ENCODE results near the gene FSCN2. TPM values are rescaled to one million over a fixed set of nuclear protein-coding genes. Genes with fewer than 3 reads are reported as not detected.

FSCN2 gene
- total and polyA plus RNA-seq, 2 of the 4 experiments (the other 2 are of a cell fraction), result 0.18 to 0.84 TPM

DNA sequence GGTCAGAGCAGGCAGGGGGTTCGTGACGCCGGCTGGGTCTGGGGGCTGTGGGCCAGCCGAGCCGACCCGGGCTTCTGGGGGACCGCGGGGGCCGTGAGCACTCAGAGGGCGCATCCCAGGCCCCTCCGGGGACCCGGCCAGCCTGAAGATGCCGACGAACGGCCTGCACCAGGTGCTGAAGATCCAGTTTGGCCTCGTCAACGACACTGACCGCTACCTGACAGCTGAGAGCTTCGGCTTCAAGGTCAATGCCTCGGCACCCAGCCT, 140 bp downstream of the FSCN2 start:
- POLR2A ChIA-PET (ENCODE audit: unreplicated experiment), result no interaction called here
- intact Hi-C loops (cut with micrococcal nuclease), result no loop called here

More for the DNA sequence above, 140 bp downstream of the FSCN2 start:
- H3K9ac ChIP-seq (ENCODE audit: low read depth, low read length), result no peak overlapping the region
- H4K91ac ChIP-seq (ENCODE audit: insufficient read depth, low read depth, low read length), result no peak overlapping the region
- H3K36me3 ChIP-seq (ENCODE audit: control insufficient read depth, insufficient read depth, low read length), result no peaks in the 10 kb centered on the region
- H2AK9ac ChIP-seq (replicated peaks; ENCODE audit: low read depth, low read length, poor library complexity), result no peak overlapping the region
- TF ChIP-seq POLR2A (IDR thresholded peaks at IDR 0.05; ENCODE audit: low read depth, low read length) (no peak), NFE2L2 (IDR thresholded peaks at IDR 0.05; ENCODE audit: low read depth, low read length) (no peak), MAFK (IDR thresholded peaks at IDR 0.05; ENCODE audit: low read depth, low read length) (no peak), BHLHE40 (IDR thresholded peaks at IDR 0.05; ENCODE audit: low read depth, low read length) (no peak), MXI1 (IDR thresholded peaks at IDR 0.05; ENCODE audit: borderline replicate concordance, low read depth, low read length) (no peak), RCOR1 (IDR thresholded peaks at IDR 0.05; ENCODE audit: insufficient replicate concordance, low read length) (no peak), MAZ (IDR thresholded peaks at IDR 0.05; ENCODE audit: borderline replicate concordance, low read depth, low read length) (no peak), RFX5 (IDR thresholded peaks at IDR 0.05; ENCODE audit: low read depth, low read length) (no peak), FOS (IDR thresholded peaks at IDR 0.05; ENCODE audit: low read depth, low read length) (no peak)
- TF ChIP-seq, protein P1, sequence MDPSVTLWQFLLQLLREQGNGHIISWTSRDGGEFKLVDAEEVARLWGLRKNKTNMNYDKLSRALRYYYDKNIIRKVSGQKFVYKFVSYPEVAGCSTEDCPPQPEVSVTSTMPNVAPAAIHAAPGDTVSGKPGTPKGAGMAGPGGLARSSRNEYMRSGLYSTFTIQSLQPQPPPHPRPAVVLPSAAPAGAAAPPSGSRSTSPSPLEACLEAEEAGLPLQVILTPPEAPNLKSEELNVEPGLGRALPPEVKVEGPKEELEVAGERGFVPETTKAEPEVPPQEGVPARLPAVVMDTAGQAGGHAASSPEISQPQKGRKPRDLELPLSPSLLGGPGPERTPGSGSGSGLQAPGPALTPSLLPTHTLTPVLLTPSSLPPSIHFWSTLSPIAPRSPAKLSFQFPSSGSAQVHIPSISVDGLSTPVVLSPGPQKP (IDR thresholded peaks at IDR 0.05; ENCODE audit: borderline replicate concordance, low read depth, low read length), result no peak
- TF ChIP-seq, protein P2, sequence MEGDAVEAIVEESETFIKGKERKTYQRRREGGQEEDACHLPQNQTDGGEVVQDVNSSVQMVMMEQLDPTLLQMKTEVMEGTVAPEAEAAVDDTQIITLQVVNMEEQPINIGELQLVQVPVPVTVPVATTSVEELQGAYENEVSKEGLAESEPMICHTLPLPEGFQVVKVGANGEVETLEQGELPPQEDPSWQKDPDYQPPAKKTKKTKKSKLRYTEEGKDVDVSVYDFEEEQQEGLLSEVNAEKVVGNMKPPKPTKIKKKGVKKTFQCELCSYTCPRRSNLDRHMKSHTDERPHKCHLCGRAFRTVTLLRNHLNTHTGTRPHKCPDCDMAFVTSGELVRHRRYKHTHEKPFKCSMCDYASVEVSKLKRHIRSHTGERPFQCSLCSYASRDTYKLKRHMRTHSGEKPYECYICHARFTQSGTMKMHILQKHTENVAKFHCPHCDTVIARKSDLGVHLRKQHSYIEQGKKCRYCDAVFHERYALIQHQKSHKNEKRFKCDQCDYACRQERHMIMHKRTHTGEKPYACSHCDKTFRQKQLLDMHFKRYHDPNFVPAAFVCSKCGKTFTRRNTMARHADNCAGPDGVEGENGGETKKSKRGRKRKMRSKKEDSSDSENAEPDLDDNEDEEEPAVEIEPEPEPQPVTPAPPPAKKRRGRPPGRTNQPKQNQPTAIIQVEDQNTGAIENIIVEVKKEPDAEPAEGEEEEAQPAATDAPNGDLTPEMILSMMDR (conservative IDR thresholded peaks at IDR 0.05; ENCODE audit: low read depth, low read length), result no peak
- no peak overlapping the region for H3K14ac ChIP-seq (replicated peaks; ENCODE audit: low read depth, low read length)
- no peak overlapping the region for H2BK120ac ChIP-seq (ENCODE audit: low read depth, low read length)
- 44% methylated on average over 18 of the region's 20 CpGs; no CpG with 5 or more reads in 1 of the 2 experiments for WGBS, 2 experiments (ENCODE audit: extremely low coverage in 2 of 2, insufficient read length in 1 of 2)
- no peak overlapping the region for H4K8ac ChIP-seq (ENCODE audit: low read depth in 2 of 2, low read length in 2 of 2)
- no peaks in the 10 kb centered on the region for H3K9me3 ChIP-seq (ENCODE audit: control insufficient read depth, insufficient read depth, low read length)
- peaks cover 11% of the 10 kb centered on the region for H4K20me1 ChIP-seq (ENCODE audit: insufficient read depth, low read length)
- no peak overlapping the region for H3K4me2 ChIP-seq (ENCODE audit: low read depth, low read length)
- H3K23ac ChIP-seq (ENCODE audit: low read depth, low read length), result no peak overlapping the region
- no peak overlapping the region for H3K4me3 ChIP-seq (ENCODE audit: insufficient read depth, low read depth, low read length)
- DNase-seq (no peak), ATAC-seq (ENCODE audit: low read depth) (no peak)
- no peak overlapping the region for H2BK20ac ChIP-seq (ENCODE audit: low read depth, low read length)
- H3K4me1 ChIP-seq (ENCODE audit: control insufficient read depth, insufficient read depth, low read length), result peaks cover 3% of the 10 kb centered on the region; the same call in 1 of the 2 replicates
- H3K56ac ChIP-seq (ENCODE audit: extremely low read depth, insufficient read depth, low read length), result no peak overlapping the region
- H2BK15ac ChIP-seq (ENCODE audit: low read depth, low read length), result no peak overlapping the region
- H3K27ac ChIP-seq (ENCODE audit: insufficient read depth, low read length), result no peak overlapping the region
- peaks cover 9% of the 10 kb centered on the region for H3K27me3 ChIP-seq (ENCODE audit: control insufficient read depth, insufficient read depth, low read length)
- H3K18ac ChIP-seq (ENCODE audit: low read depth, low read length), result no peak overlapping the region
- no peaks in the 10 kb centered on the region for H3K9me1 ChIP-seq (ENCODE audit: insufficient read depth, low read length)
- no peak overlapping the region for H3K4ac ChIP-seq (ENCODE audit: low read depth, low read length)
- no peak overlapping the region for H4K5ac ChIP-seq (ENCODE audit: low read depth, low read length)
- CTCF ChIA-PET, result no interaction called here
- BruUV-seq (replicated peaks), result no TSS peak
- H2AK5ac ChIP-seq (ENCODE audit: low read depth, low read length), result no peak overlapping the region
- dilution Hi-C loops (cut with HindIII; ENCODE audit: low sequenced_read_pairs, unreplicated experiment) (no loop called here), in situ Hi-C loops (cut with MboI; ENCODE audit: low sequenced_read_pairs) (no loop called here)
- no peaks in the 10 kb centered on the region for H3K79me1 ChIP-seq (ENCODE audit: low read depth in 1 of 2, low read length in 2 of 2)
- H2BK5ac ChIP-seq (ENCODE audit: low read depth, low read length, poor library complexity, severe bottlenecking), result no peak overlapping the region
- no peak overlapping the region for H2AFZ ChIP-seq (replicated peaks; ENCODE audit: low read length, poor library complexity)

All from IMR-90 (cell line).